ENCODE results near the gene MYO1D.

DNA sequence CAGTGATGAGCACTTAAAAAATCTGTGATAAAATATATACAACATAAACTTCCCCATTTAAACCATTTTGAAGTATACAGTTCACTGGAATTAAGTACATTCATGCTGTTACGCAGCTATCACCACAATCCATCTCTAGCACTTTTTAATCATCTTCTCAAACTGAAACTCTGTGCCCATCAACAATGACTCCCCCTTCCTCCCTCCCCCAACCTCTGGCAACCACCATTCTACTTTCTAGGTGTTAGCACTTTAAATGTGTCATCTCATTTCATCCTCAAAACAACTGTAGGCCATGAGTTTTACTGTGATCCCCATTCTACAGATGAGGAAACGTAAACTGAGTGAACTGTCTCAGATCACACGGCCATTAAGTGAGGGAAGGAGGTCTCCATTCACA lies 37.3 kb upstream of the MYO1D start:
- no peak for TF ChIP-seq RAD21 (IDR thresholded peaks at IDR 0.05; ENCODE audit: low read depth)
- TF ChIP-seq TAF1 (IDR thresholded peaks at IDR 0.05; ENCODE audit: low read depth): no peak
- TF ChIP-seq FOXM1 (IDR thresholded peaks at IDR 0.05; ENCODE audit: borderline replicate concordance, low read depth): no peak
- no peak for TF ChIP-seq CEBPB (IDR thresholded peaks at IDR 0.05)
- no peak for TF ChIP-seq ZBTB7A (IDR thresholded peaks at IDR 0.05; ENCODE audit: low read depth)
- TF ChIP-seq, protein P1, sequence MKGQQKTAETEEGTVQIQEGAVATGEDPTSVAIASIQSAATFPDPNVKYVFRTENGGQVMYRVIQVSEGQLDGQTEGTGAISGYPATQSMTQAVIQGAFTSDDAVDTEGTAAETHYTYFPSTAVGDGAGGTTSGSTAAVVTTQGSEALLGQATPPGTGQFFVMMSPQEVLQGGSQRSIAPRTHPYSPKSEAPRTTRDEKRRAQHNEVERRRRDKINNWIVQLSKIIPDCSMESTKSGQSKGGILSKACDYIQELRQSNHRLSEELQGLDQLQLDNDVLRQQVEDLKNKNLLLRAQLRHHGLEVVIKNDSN (IDR thresholded peaks at IDR 0.05): no peak
- no peak for TF ChIP-seq YY1 (IDR thresholded peaks at IDR 0.05; ENCODE audit: low read depth)
- TF ChIP-seq TCF12 (IDR thresholded peaks at IDR 0.05; ENCODE audit: low read depth): no peak
- TF ChIP-seq EP300 (IDR thresholded peaks at IDR 0.05; ENCODE audit: borderline replicate concordance): no peak

Data from Ishikawa (cell line).